ENCODE results near the gene ZNF488.

The ZNF488 gene

DNA sequence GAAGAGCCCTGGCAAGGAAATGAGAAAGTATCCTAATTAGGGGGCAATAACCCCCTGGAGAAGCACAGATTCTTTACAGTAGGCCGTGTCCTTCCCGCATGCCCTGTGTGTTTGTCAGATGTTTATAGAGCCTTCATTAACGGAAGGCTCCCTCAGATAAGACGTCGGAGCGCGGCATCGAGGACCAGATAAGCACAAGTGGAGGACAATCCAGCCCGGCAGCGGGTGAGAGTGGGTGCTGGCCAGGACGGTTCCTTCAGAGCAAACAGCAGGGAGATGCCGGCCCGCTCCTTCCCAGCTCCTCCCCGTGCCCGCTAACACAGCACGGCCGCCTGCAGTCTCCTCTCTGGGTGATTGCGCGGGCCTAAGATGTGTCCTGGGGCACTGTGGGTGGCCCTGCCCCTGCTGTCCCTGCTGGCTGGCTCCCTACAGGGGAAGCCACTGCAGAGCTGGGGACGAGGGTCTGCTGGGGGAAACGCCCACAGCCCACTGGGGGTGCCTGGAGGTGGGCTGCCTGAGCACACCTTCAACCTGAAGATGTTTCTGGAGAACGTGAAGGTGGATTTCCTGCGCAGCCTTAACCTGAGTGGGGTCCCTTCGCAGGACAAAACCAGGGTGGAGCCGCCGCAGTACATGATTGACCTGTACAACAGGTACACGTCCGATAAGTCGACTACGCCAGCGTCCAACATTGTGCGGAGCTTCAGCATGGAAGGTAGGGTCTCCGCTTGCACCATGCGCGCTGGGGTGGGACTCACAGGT, 61.6 kb downstream of the ZNF488 start, which contains the start of gene GDF2:
TSS of gene GDF2 (plus strand) at position 155 of the 762 bp plus-strand sequence. CDS start at position 370, 215 bp downstream.
- Histone ChIP-seq H3K27ac (no peak within 1 kb of the TSS), H3K9me3 (no peaks in the 10 kb centered on the region), H3K4me1 (no peaks in the 10 kb centered on the region), H3K27me3 (peaks cover 0 to 10% of the 10 kb centered on the region in 2 donors), H3K36me3 (no peaks in the 10 kb centered on the region), H3K4me3 (no peak within 1 kb of the TSS)
- intact Hi-C loops (cut with DNase I; ENCODE audit: low total_unique reads): no loop called here
- peak in 1 of 2 donors; percentile 51 for DNase-seq
- TF ChIP-seq CTCF (IDR thresholded peaks at IDR 0.05): no peak

DNA sequence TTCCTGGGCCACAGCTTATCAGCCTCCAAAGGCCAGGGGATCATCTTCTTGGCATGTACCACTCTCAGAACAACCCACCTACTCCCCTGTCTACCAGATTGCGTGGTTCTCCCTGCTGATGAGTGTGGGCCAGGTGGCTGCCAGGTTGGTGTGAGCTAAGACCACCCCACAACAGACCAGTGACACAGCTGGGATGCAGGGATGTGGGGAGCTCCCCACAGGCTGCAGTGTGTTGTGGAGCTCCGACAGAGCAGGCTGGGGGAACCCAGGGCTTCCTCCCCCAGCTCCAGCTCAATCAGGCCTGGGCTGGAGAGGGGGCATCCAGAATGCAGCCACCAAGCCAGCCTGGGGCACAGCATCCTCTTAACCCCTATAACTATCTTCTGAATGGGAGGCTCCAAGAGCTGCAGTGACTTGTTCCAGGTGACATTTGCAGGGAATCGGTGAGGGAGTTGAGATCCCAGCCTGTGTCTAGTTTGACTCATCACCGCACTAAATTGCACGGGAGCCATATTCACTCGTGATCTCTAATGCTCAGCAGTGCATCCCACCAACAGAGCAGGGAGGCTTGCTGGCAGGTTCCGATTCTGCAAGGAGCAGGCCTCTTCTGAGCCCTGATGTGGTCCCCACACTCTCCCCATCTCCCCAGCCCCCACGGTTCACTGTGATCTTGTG, 62.4 kb downstream of the ZNF488 start:
- intact Hi-C loops (cut with DNase I; ENCODE audit: low total_unique reads): no loop called here
- Histone ChIP-seq H3K9me3 (no peaks in the 10 kb centered on the region), H3K36me3 (no peaks in the 10 kb centered on the region), H3K4me3 (no peak overlapping the region), H3K27me3 (peaks cover 0 to 10% of the 10 kb centered on the region in 2 donors), H3K27ac (no peak overlapping the region), H3K4me1 (no peaks in the 10 kb centered on the region)
- peak in 1 of 2 donors; percentile 31 for DNase-seq
- no peak for TF ChIP-seq CTCF (IDR thresholded peaks at IDR 0.05)

GRCh38 chr10:47320812-47321211, 63.3 kb downstream of the ZNF488 start:
- no peaks in the 10 kb centered on the region for H3K36me3 ChIP-seq
- no peak for TF ChIP-seq CTCF (IDR thresholded peaks at IDR 0.05)
- H3K4me3 ChIP-seq: no peak overlapping the region
- no peaks in the 10 kb centered on the region for H3K9me3 ChIP-seq
- H3K27me3 ChIP-seq: peaks cover 0 to 10% of the 10 kb centered on the region in 2 donors
- H3K4me1 ChIP-seq: no peaks in the 10 kb centered on the region
- H3K27ac ChIP-seq: no peak overlapping the region
- intact Hi-C loops (cut with DNase I; ENCODE audit: low total_unique reads): no loop called here
- no peak for DNase-seq

- Histone ChIP-seq H3K36me3 (no peaks in the 10 kb centered on the region), H3K27me3 (peaks cover 0 to 5% of the 10 kb centered on the region in 2 donors), H3K4me1 (no peaks in the 10 kb centered on the region), H3K4me3 (no peak overlapping the region), H3K9me3 (no peaks in the 10 kb centered on the region), H3K27ac (no peak overlapping the region)
- intact Hi-C loops (cut with DNase I; ENCODE audit: low total_unique reads): no loop called here
- no peak for DNase-seq
- no peak for TF ChIP-seq CTCF (IDR thresholded peaks at IDR 0.05)
Observed at GRCh38 chr10:47319784-47320183, 64.3 kb downstream of the ZNF488 start.

- no peak overlapping the region for H3K27ac ChIP-seq
- intact Hi-C loops (cut with DNase I; ENCODE audit: low total_unique reads): no loop called here
- no peaks in the 10 kb centered on the region for H3K9me3 ChIP-seq
- no peak overlapping the region for H3K4me3 ChIP-seq
- no peak for TF ChIP-seq CTCF (IDR thresholded peaks at IDR 0.05)
- H3K27me3 ChIP-seq: peaks cover 0 to 5% of the 10 kb centered on the region in 2 donors
- DNase-seq: peak in 1 of 2 donors; percentile 31
- H3K4me1 ChIP-seq: no peaks in the 10 kb centered on the region
- H3K36me3 ChIP-seq: no peaks in the 10 kb centered on the region
Observed at GRCh38 chr10:47318706-47319105, 65.4 kb downstream of the ZNF488 start.
